Measurements from ENCODE around the gene ACTMAP. TPM values are rescaled to one million over a fixed set of nuclear protein-coding genes. Genes with fewer than 3 reads are reported as not detected.

Gene ACTMAP
- total and polyA plus RNA-seq, 2 of the 13 experiments (the other 11 are each of a cell fraction or from before 2014, with no cell fraction given), result 2.2 to 7.9 TPM

DNA sequence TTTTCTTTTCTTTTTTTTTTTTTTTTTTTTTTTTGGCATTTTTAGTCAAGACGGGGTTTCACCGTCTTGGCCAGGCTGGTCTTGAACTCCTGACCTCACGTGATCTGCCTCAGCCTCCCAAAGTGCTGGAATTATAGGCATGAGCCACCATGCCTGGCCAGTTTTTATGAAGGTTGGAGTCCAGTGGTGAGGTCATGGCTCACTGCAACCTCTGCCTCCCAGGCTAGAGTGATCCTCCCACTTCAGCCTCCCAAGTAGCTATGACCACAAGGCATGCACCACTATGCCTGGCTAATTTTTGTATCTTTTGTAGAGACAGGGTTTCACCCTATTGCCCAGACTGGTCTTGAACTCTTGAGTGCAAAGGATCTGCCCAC is 5.0 kb upstream of the ACTMAP start:
- peaks cover 55% of the 10 kb centered on the region for H3K4me1 ChIP-seq (ENCODE audit: insufficient read depth, low read length)
- intact Hi-C loops (cut with micrococcal nuclease; ENCODE audit: unreplicated experiment), result no loop called here
- peak overlapping the region; percentile 43 for H3K4me2 ChIP-seq (ENCODE audit: low read depth, low read length)
- ATAC-seq (no peak), DNase-seq (ENCODE audit: low spot score) (no peak), FAIRE-seq (no peak)
- in situ Hi-C loops (cut with HindIII; ENCODE audit: extremely low pct_ligation_motif_present, low pct_unique_long_range_greater_than_20kb), result no loop called here
- no peaks in the 10 kb centered on the region; a peak in 1 of 5 replicates for H3K27me3 ChIP-seq (ENCODE audit: control insufficient read depth in 1 of 2, insufficient read depth in 2 of 2, low read length in 2 of 2)
- CTCF ChIA-PET (ENCODE audit: low intra/inter-chr PET ratio, low total read pairs), result no interaction called here
- H2AFZ ChIP-seq (ENCODE audit: low read length), result no peak overlapping the region
- H3K27ac ChIP-seq (ENCODE audit: extremely low read length, insufficient read depth, low read length), result no peak overlapping the region
- POLR2A ChIA-PET, result interaction anchor here (0.7 to 7.8 kb wide), 5 partner anchors 10 to 43 kb away, joined by 3 to 90 read pairs (median 8); partner anchors contain the start of genes EGLN2 and RAB4B
- BruUV-seq (replicated peaks), result no TSS peak
- H3K4me3 ChIP-seq (replicated peaks in 1 of 3; ENCODE audit: insufficient read depth in 1 of 3, low read depth in 2 of 3, low read length in 3 of 3), result no peak overlapping the region
- H4K20me1 ChIP-seq (ENCODE audit: insufficient read depth, low read length), result peaks cover 39% of the 10 kb centered on the region
- TF ChIP-seq, protein P1, sequence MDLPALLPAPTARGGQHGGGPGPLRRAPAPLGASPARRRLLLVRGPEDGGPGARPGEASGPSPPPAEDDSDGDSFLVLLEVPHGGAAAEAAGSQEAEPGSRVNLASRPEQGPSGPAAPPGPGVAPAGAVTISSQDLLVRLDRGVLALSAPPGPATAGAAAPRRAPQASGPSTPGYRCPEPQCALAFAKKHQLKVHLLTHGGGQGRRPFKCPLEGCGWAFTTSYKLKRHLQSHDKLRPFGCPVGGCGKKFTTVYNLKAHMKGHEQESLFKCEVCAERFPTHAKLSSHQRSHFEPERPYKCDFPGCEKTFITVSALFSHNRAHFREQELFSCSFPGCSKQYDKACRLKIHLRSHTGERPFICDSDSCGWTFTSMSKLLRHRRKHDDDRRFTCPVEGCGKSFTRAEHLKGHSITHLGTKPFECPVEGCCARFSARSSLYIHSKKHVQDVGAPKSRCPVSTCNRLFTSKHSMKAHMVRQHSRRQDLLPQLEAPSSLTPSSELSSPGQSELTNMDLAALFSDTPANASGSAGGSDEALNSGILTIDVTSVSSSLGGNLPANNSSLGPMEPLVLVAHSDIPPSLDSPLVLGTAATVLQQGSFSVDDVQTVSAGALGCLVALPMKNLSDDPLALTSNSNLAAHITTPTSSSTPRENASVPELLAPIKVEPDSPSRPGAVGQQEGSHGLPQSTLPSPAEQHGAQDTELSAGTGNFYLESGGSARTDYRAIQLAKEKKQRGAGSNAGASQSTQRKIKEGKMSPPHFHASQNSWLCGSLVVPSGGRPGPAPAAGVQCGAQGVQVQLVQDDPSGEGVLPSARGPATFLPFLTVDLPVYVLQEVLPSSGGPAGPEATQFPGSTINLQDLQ (CRISPR knock-in tag; IDR thresholded peaks at IDR 0.05), result peak; percentile 23; the same call in 1 of the 2 replicates
- TF ChIP-seq ZNF253 (CRISPR knock-in tag; IDR thresholded peaks at IDR 0.05; ENCODE audit: borderline replicate concordance), result no peak
- H3K9ac ChIP-seq (ENCODE audit: insufficient read depth, low read depth, low read length), result no peak overlapping the region
- peaks cover 62% of the 10 kb centered on the region for H3K79me2 ChIP-seq (ENCODE audit: insufficient read depth, low read length)
- H3K9me3 ChIP-seq (ENCODE audit: low read length), result no peaks in the 10 kb centered on the region
- H3K36me3 ChIP-seq (replicated peaks in 1 of 2; ENCODE audit: control insufficient read depth in 1 of 2, insufficient read depth in 2 of 2, low read length in 2 of 2), result peaks cover 15 to 42% of the 10 kb centered on the region in 2 experiments
- 93% methylated on average over 3 of the region's 3 CpGs for WGBS (ENCODE audit: low lambda C conversion rate)

DNA sequence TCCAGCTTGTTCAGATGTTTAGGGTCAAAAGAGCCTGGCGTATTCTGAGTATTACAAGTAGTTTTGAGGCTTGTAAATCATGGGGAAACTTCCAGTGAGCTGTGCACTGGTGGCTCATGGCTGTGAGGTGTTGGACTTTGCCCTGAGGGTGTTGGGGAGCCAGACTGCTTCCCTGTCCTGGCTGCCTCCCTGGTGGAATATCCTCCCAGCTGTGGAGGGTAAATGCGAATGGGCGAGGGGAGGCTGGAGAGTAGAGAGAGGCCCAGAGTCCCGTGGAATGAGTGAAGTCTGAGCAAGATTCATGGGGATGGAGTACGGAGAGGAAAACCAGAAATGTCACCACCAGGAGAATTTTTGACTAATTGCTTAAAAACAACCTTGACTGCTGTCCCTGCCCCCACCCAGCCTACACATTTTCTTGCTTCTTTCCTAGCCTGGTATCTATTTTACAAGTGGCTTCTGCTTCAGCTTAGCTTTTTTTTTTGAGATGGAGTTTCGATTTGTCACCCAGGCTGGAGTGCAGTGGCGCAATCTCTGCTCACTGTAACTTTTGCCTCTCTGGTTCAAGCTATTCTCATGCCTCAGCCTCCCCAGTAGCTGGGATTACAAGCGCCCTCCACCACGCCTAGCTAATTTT is 4.5 kb upstream of the ACTMAP start:
- in situ Hi-C loops (cut with HindIII; ENCODE audit: extremely low pct_ligation_motif_present, low pct_unique_long_range_greater_than_20kb) (loop anchor here (5.0 kb wide), 2 partner anchors 37 to 53 kb away; partner anchors contain the start of genes COQ8B and ITPKC), intact Hi-C loops (cut with micrococcal nuclease; ENCODE audit: unreplicated experiment) (no loop called here)
- Histone ChIP-seq H4K20me1 (ENCODE audit: insufficient read depth, low read length) (peaks cover 39% of the 10 kb centered on the region), H3K9ac (ENCODE audit: insufficient read depth, low read depth, low read length) (peak overlapping the region; percentile 57), H3K79me2 (ENCODE audit: insufficient read depth, low read length) (peaks cover 67% of the 10 kb centered on the region), H3K4me2 (ENCODE audit: low read depth, low read length) (peak overlapping the region; percentile 72), H3K4me3 (replicated peaks in 1 of 3; ENCODE audit: insufficient read depth in 1 of 3, low read depth in 2 of 3, low read length in 3 of 3) (peak overlapping the region in 2 of 3 experiments; percentile 35 to 45; a peak in 5 of 6 replicates), H3K4me1 (ENCODE audit: insufficient read depth, low read length) (peaks cover 58% of the 10 kb centered on the region), H3K36me3 (replicated peaks in 1 of 2; ENCODE audit: control insufficient read depth in 1 of 2, insufficient read depth in 2 of 2, low read length in 2 of 2) (peaks cover 13 to 38% of the 10 kb centered on the region in 2 experiments; a peak in 4 of 5 replicates), H3K27me3 (ENCODE audit: control insufficient read depth in 1 of 2, insufficient read depth in 2 of 2, low read length in 2 of 2) (no peaks in the 10 kb centered on the region; a peak in 1 of 5 replicates), H3K27ac (ENCODE audit: extremely low read length, insufficient read depth, low read length) (peak overlapping the region; percentile 75), H3K9me3 (ENCODE audit: low read length) (no peaks in the 10 kb centered on the region), H2AFZ (ENCODE audit: low read length) (no peak overlapping the region)
- POLR2A ChIA-PET, result interaction anchor here (0.5 to 7.8 kb wide), 11 partner anchors 9 to 44 kb away, joined by 3 to 90 read pairs (median 4); partner anchors contain the start of genes COQ8B, EGLN2, ITPKC and RAB4B
- peak; percentile 40 for FAIRE-seq
- no TSS peak for BruUV-seq (replicated peaks)
- 64% methylated on average over 9 of the region's 9 CpGs for WGBS (ENCODE audit: low lambda C conversion rate)
- CTCF ChIA-PET (ENCODE audit: low intra/inter-chr PET ratio, low total read pairs), result no interaction called here
- peak; percentile 24 for ATAC-seq
- DNase-seq (ENCODE audit: low spot score), result peak; percentile 62
- peak; percentile 17; the same call in 1 of the 2 replicates for TF ChIP-seq STAG1 (CRISPR knock-in tag; IDR thresholded peaks at IDR 0.05)
- 0 out of 2 replicates have a peak, but pooled peaks have one; percentile 46 for TF ChIP-seq MTA1 (CRISPR knock-in tag; IDR thresholded peaks at IDR 0.05; ENCODE audit: borderline replicate concordance)
- TF ChIP-seq, protein P2, sequence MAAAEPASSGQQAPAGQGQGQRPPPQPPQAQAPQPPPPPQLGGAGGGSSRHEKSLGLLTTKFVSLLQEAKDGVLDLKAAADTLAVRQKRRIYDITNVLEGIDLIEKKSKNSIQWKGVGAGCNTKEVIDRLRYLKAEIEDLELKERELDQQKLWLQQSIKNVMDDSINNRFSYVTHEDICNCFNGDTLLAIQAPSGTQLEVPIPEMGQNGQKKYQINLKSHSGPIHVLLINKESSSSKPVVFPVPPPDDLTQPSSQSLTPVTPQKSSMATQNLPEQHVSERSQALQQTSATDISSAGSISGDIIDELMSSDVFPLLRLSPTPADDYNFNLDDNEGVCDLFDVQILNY (CRISPR knock-in tag; conservative IDR thresholded peaks at IDR 0.05), result no peak
- TF ChIP-seq, protein P3, sequence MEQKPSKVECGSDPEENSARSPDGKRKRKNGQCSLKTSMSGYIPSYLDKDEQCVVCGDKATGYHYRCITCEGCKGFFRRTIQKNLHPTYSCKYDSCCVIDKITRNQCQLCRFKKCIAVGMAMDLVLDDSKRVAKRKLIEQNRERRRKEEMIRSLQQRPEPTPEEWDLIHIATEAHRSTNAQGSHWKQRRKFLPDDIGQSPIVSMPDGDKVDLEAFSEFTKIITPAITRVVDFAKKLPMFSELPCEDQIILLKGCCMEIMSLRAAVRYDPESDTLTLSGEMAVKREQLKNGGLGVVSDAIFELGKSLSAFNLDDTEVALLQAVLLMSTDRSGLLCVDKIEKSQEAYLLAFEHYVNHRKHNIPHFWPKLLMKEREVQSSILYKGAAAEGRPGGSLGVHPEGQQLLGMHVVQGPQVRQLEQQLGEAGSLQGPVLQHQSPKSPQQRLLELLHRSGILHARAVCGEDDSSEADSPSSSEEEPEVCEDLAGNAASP (CRISPR knock-in tag; IDR thresholded peaks at IDR 0.05; ENCODE audit: borderline replicate concordance), result peak; percentile 21; the same call in 1 of the 2 replicates
- TF ChIP-seq, protein P4, sequence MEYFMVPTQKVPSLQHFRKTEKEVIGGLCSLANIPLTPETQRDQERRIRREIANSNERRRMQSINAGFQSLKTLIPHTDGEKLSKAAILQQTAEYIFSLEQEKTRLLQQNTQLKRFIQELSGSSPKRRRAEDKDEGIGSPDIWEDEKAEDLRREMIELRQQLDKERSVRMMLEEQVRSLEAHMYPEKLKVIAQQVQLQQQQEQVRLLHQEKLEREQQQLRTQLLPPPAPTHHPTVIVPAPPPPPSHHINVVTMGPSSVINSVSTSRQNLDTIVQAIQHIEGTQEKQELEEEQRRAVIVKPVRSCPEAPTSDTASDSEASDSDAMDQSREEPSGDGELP (IDR thresholded peaks at IDR 0.05; ENCODE audit: borderline replicate concordance, low read depth), result peak; percentile 55; the same call in 1 of the 2 replicates
- TF ChIP-seq NR2C2 (CRISPR knock-in tag; IDR thresholded peaks at IDR 0.05; ENCODE audit: borderline replicate concordance), result 0 out of 2 replicates have a peak, but pooled peaks have one; percentile 28
